GM23338 (cell line): ENCODE measurements around the gene TREML2.

Experiments
- EZH2 ChIP-seq: fragments of 200-600 bp; sonication (generic); IDR thresholded peaks from one replicate; pipeline ENCODE4 v1.8.0; 2017; ENCODE audit warnings: antibody characterized with exemption, mild to moderate bottlenecking, low read depth; ENCODE audit not compliant: unreplicated experiment
- POLR2AphosphoS5 ChIP-seq: IDR thresholded peaks from 2 replicates; pipeline ENCODE4 v1.6.1; 2016; ENCODE audit warnings: antibody characterized with exemption, low read depth
- TF ChIP-seq, protein P1 (sequence below), 2 experiments: fragments of 200-600 bp in 1 of 2; sonication (generic) in 1 of 2; conservative IDR thresholded peaks; 2 replicates each; pipeline versions ENCODE4 v1.5.1 to v1.6.1; 2016 to 2017; ENCODE audit warnings: antibody characterized with exemption in 2 of 2, low read depth in 2 of 2, mild to moderate bottlenecking in 2 of 2, moderate library complexity in 1 of 2
- TF ChIP-seq, protein P2 (sequence below): IDR thresholded peaks from one replicate; pipeline ENCODE4 v1.6.1; 2018; ENCODE audit warnings: antibody characterized with exemption; ENCODE audit not compliant: unreplicated experiment

DNA sequence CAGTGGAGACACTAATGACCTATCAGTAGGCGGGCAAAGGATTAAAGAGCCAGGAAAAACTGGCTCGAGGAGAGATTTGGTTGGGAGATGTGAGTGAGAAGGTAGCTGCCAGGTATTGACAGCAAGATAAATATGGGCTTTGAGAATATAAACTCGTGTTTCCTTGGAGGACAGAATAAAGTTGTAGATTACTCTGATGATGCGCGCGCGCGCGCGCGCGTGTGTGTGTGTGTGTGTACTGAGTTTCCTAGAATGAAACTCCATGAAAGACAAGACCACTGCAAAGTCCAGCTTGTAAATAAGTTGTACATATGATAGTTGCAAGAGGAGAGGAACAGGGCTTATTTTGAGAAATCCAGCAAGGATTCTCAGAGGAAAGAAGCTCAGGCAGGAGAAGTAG, 24.8 kb downstream of the TREML2 start:
- TF ChIP-seq POLR2AphosphoS5 (no peak), EZH2 (no peak)
- TF ChIP-seq, protein P1, sequence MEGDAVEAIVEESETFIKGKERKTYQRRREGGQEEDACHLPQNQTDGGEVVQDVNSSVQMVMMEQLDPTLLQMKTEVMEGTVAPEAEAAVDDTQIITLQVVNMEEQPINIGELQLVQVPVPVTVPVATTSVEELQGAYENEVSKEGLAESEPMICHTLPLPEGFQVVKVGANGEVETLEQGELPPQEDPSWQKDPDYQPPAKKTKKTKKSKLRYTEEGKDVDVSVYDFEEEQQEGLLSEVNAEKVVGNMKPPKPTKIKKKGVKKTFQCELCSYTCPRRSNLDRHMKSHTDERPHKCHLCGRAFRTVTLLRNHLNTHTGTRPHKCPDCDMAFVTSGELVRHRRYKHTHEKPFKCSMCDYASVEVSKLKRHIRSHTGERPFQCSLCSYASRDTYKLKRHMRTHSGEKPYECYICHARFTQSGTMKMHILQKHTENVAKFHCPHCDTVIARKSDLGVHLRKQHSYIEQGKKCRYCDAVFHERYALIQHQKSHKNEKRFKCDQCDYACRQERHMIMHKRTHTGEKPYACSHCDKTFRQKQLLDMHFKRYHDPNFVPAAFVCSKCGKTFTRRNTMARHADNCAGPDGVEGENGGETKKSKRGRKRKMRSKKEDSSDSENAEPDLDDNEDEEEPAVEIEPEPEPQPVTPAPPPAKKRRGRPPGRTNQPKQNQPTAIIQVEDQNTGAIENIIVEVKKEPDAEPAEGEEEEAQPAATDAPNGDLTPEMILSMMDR (conservative IDR thresholded peaks at IDR 0.05; ENCODE audit: low read depth in 2 of 2) = no peak
- TF ChIP-seq, protein P2, sequence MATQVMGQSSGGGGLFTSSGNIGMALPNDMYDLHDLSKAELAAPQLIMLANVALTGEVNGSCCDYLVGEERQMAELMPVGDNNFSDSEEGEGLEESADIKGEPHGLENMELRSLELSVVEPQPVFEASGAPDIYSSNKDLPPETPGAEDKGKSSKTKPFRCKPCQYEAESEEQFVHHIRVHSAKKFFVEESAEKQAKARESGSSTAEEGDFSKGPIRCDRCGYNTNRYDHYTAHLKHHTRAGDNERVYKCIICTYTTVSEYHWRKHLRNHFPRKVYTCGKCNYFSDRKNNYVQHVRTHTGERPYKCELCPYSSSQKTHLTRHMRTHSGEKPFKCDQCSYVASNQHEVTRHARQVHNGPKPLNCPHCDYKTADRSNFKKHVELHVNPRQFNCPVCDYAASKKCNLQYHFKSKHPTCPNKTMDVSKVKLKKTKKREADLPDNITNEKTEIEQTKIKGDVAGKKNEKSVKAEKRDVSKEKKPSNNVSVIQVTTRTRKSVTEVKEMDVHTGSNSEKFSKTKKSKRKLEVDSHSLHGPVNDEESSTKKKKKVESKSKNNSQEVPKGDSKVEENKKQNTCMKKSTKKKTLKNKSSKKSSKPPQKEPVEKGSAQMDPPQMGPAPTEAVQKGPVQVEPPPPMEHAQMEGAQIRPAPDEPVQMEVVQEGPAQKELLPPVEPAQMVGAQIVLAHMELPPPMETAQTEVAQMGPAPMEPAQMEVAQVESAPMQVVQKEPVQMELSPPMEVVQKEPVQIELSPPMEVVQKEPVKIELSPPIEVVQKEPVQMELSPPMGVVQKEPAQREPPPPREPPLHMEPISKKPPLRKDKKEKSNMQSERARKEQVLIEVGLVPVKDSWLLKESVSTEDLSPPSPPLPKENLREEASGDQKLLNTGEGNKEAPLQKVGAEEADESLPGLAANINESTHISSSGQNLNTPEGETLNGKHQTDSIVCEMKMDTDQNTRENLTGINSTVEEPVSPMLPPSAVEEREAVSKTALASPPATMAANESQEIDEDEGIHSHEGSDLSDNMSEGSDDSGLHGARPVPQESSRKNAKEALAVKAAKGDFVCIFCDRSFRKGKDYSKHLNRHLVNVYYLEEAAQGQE = no peak
